ENCODE results near the gene TYRO3. TPM values are rescaled to one million over a fixed set of nuclear protein-coding genes. Genes with fewer than 3 reads are reported as not detected.
"Not testable (repeated sequence)": the region's sequence is repeated elsewhere in the genome, so short reads cannot be mapped to it uniquely, and the experiment has no call there.

Gene TYRO3
- total RNA-seq, 2 experiments from 2014 or later, result 2.3 to 3.1 TPM

DNA sequence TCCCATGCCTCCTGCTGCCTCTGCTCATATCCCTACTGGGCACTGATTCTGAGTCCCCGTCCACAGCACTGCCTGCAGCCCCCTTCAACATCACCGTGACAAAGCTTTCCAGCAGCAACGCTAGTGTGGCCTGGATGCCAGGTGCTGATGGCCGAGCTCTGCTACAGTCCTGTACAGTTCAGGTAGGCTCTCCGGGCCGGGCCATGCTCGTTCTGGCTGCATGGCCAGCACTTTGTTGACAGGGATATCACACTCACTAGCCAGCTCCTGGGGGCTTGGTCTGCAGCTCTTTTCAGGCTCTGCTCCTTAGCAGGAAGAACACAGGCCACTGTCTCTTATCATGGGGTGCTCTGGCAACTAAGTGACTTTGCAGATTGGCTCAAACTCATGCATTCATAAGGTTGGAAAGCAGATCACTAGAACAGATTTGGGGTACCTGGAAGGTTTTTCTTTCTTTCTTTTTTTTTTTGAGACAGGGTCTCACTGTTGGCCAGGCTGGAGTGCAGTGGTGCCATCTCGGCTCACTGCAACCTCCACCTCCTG, 6.0 kb downstream of the TYRO3 start:
- Mint-ChIP-seq H3K9me3 (ENCODE audit: low read depth) (no peaks in the 10 kb centered on the region), H3K27ac (no peak overlapping the region), H3K27me3 (peaks cover 8% of the 10 kb centered on the region), H3K4me3 (no peak overlapping the region), H3K36me3 (ENCODE audit: low read depth) (no peaks in the 10 kb centered on the region), H3K4me1 (no peaks in the 10 kb centered on the region)
- DNase-seq, result no peak
- intact Hi-C loops (cut with DNase I, micrococcal nuclease), result no loop called here
- POLR2A ChIA-PET, result interaction anchor here (0.5 kb wide), 1 partner anchor 15 kb away, joined by 4 read pairs; no protein-coding TSS in a partner anchor
- CTCF ChIA-PET, result interaction anchor here (0.6 to 1.5 kb wide), 2 partner anchors 100 to 336 kb away, joined by 3 to 4 read pairs; no protein-coding TSS in a partner anchor
- no peak for ATAC-seq

DNA sequence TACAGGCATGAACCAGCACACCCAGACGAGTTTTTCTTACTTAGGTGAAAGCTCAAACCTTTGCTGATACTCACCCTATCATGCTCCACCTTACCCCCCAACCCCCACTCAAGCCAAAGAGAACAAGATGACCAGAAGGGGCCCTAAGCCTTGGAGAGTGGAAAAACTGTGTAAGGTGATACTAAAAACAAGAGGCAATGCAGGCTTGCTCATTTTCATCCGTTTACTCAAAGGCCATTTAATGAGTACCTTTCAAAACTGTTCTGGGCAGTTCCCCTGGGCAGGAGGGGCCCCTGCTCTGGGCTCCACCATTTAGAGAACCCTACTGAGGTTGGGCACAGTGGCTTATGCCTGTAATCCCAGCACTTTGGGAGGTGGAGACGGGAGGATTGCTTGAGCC, 6.7 kb downstream of the TYRO3 start:
- Mint-ChIP-seq H3K27me3 (peaks cover 2% of the 10 kb centered on the region), H3K4me1 (no peaks in the 10 kb centered on the region), H3K9me3 (ENCODE audit: low read depth) (no peaks in the 10 kb centered on the region), H3K27ac (no peak overlapping the region), H3K36me3 (ENCODE audit: low read depth) (no peaks in the 10 kb centered on the region), H3K4me3 (no peak overlapping the region)
- intact Hi-C loops (cut with DNase I, micrococcal nuclease), result no loop called here
- ChIA-PET POLR2A (no interaction called here), CTCF (interaction anchor here (1.4 kb wide), 1 partner anchor 100 kb away, joined by 5 read pairs; no protein-coding TSS in a partner anchor)
- no peak for ATAC-seq
- no peak for DNase-seq

DNA sequence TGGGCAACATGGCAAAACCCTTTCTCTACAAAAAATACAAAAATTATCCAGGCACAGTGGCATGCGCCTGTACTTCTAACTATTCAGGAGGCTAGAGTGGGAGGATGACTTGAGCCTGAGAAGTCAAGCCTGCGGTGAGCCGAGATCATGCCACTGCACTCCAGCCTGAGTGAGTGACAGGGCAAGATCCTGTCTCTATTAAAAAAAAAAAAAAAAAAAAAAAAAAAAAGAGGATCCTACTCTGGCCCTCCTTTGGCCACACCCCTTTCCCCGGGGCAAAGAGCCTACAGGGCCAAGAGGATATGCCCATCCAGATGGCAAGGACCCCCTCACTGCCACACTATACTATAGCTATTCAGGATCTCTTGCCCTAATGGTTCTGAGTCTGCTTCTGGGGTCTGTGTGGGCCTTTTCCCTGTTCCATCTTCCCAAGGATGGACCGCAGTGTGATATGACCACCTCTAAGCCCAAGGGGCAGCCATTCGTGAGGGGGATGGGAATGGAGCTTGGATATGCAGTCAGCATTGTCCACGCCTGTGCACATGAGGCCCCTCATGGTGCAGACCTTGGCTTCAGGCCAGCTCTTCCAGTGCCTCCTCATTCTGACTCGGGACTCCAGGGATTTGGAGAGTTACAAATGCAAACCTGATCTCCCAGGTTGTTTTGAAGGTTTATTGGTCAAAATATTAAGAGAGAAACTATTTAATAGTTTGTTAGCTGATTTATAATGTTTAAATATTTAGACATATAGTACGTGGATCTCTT, 7.3 kb downstream of the TYRO3 start:
- no peaks in the 10 kb centered on the region for H3K9me3 Mint-ChIP-seq (ENCODE audit: low read depth)
- no peak overlapping the region for H3K27ac Mint-ChIP-seq
- ChIA-PET CTCF (interaction anchor here (0.6 to 1.4 kb wide), 3 partner anchors 38 to 133 kb away, joined by 4 to 5 read pairs (median 4); no protein-coding TSS in a partner anchor), POLR2A (no interaction called here)
- ATAC-seq, result no peak
- intact Hi-C loops (cut with DNase I, micrococcal nuclease), result no loop called here
- H3K36me3 Mint-ChIP-seq (ENCODE audit: low read depth), result no peaks in the 10 kb centered on the region
- no peak overlapping the region for H3K4me3 Mint-ChIP-seq
- peaks cover 2% of the 10 kb centered on the region for H3K27me3 Mint-ChIP-seq
- H3K4me1 Mint-ChIP-seq, result no peaks in the 10 kb centered on the region
- DNase-seq, result no peak

DNA sequence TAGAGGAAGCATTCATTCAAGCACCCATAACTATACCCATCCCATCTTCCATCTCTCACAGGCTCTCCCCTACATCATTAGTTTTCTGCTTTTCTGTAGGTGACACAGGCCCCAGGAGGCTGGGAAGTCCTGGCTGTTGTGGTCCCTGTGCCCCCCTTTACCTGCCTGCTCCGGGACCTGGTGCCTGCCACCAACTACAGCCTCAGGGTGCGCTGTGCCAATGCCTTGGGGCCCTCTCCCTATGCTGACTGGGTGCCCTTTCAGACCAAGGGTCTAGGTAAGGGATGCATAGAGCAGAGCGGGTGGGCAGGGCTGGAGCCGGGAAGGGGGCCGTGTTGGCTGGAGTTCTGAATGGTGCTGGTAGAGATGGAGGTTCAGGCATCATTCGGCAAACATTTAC, 8.2 kb downstream of the TYRO3 start:
- ATAC-seq, result no peak
- intact Hi-C loops (cut with DNase I, micrococcal nuclease), result no loop called here
- no peak for DNase-seq
- CTCF ChIA-PET, result no interaction called here
- peaks cover 2% of the 10 kb centered on the region for H3K27me3 Mint-ChIP-seq
- H3K4me1 Mint-ChIP-seq, result no peaks in the 10 kb centered on the region
- H3K36me3 Mint-ChIP-seq (ENCODE audit: low read depth), result no peaks in the 10 kb centered on the region
- H3K4me3 Mint-ChIP-seq, result no peak overlapping the region
- no peaks in the 10 kb centered on the region for H3K9me3 Mint-ChIP-seq (ENCODE audit: low read depth)
- no peak overlapping the region for H3K27ac Mint-ChIP-seq
- POLR2A ChIA-PET, result no interaction called here

DNA sequence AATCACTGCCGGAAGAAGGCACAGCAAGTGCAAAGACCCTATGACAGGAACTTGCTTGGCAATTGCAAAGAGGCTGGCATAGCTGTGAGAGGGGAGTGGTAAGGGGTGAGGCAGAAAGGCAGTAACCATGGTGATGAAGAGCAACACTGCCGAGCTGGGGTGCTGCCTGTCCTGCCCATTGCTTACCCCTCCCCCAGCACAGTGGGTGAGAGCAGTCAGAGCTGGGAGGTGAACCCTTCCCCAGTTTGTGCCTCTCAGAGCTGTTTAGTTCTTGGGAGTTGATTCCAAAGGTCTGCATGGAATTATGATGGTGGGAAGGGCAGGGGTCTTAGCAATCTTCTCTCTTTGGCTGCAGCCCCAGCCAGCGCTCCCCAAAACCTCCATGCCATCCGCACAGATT, 8.8 kb downstream of the TYRO3 start:
- H3K27ac Mint-ChIP-seq, result no peak overlapping the region

DNA sequence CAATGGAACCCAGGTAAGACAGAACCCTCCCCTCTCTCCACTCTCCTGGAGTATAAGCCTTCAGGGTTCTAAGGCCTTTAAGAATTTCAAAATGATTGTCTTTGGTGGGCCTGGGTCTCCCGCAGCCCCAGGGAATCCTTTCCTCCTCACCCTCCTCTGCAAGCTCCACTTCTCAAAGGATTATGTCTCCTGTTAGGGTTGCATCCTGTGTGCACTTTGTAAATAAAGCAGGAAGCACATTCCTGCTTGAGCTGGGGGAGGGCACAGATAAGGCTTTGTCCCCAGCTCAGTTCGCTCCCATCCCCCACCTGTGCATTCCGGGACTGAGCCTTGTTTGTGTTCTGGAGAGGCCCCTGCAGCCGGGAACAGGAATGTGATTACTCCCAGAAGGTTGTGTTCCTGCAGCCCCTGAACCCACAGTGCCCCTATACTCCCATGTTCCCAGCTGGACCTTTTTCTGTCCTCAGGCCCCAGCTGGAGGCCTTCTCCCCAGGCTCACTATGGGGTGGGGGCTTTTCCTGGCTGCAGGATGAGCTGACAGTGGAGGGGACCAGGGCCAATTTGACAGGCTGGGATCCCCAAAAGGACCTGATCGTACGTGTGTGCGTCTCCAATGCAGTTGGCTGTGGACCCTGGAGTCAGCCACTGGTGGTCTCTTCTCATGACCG, 9.5 kb downstream of the TYRO3 start:
- ChIA-PET CTCF (no interaction called here), POLR2A (no interaction called here)
- no peaks in the 10 kb centered on the region for H3K9me3 Mint-ChIP-seq (ENCODE audit: low read depth)
- no peaks in the 10 kb centered on the region for H3K36me3 Mint-ChIP-seq (ENCODE audit: low read depth)
- no peak overlapping the region for H3K27ac Mint-ChIP-seq
- H3K4me1 Mint-ChIP-seq, result no peaks in the 10 kb centered on the region
- ATAC-seq (no peak), DNase-seq (no peak)
- H3K27me3 Mint-ChIP-seq, result no peaks in the 10 kb centered on the region
- intact Hi-C loops (cut with DNase I, micrococcal nuclease), result no loop called here
- H3K4me3 Mint-ChIP-seq, result no peak overlapping the region

More for the DNA sequence above, 8.8 kb downstream of the TYRO3 start:
- intact Hi-C loops (cut with DNase I, micrococcal nuclease), result no loop called here
- ATAC-seq, result no peak
- POLR2A ChIA-PET, result no interaction called here
- Mint-ChIP-seq H3K27me3 (peaks cover 2% of the 10 kb centered on the region), H3K36me3 (ENCODE audit: low read depth) (no peaks in the 10 kb centered on the region), H3K4me1 (no peaks in the 10 kb centered on the region), H3K4me3 (no peak overlapping the region), H3K9me3 (ENCODE audit: low read depth) (no peaks in the 10 kb centered on the region)
- CTCF ChIA-PET, result no interaction called here
- no peak for DNase-seq

DNA sequence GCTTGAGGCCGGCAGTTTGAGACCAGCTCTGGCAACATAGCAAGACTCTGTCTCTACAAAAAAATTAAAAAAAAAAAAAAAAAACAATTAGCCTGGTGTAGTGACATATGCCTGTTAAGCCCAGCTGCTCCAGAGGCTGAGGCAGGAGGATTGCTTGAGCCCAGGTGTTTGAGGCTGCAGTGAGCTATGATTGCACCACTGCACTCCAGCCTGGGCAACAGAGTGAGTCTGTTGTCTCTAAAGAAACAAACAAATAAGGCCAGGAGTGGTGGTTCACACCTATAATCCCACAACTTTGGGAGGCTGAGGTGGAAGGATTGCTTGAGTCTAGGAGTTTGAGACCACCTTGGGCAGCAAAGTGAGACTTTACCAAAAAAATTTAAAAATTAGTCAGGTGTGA, 10.2 kb downstream of the TYRO3 start:
- intact Hi-C loops (cut with DNase I, micrococcal nuclease); H3K4me1 Mint-ChIP-seq; DNase-seq; H3K27ac Mint-ChIP-seq; POLR2A ChIA-PET; H3K36me3 Mint-ChIP-seq (ENCODE audit: low read depth); H3K27me3 Mint-ChIP-seq; ATAC-seq; H3K9me3 Mint-ChIP-seq (ENCODE audit: low read depth); H3K4me3 Mint-ChIP-seq: not testable (repeated sequence)
- CTCF ChIA-PET, result interaction anchor here (1.3 kb wide), 1 partner anchor 11 kb away, joined by 4 read pairs; no protein-coding TSS in a partner anchor

DNA sequence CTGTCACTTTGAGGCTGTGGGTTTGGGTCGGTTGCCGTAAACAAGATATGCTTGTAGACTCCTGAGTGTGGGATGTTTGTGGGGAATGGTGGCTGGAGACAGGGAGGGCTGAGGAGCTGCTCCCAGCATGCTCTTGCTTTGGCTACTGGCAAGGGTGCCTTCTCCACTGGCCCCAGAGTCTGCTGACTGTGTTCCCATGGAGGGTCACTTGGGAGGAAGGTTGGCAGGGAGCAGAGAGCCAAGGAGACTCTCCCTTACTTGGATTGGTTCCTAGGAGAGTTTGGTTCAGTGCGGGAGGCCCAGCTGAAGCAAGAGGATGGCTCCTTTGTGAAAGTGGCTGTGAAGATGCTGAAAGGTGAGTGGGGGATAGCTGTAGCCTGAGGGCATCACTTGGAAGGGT, 11.8 kb downstream of the TYRO3 start:
- H3K27me3 Mint-ChIP-seq, result no peaks in the 10 kb centered on the region
- intact Hi-C loops (cut with DNase I, micrococcal nuclease), result no loop called here
- ChIA-PET POLR2A (interaction anchor here (0.6 kb wide), 1 partner anchor 23 kb away, joined by 6 read pairs; no protein-coding TSS in a partner anchor), CTCF (interaction anchor here (1.1 kb wide), 1 partner anchor 83 kb away, joined by 5 read pairs; no protein-coding TSS in a partner anchor)
- ATAC-seq (no peak), DNase-seq (no peak)
- no peaks in the 10 kb centered on the region for H3K9me3 Mint-ChIP-seq (ENCODE audit: low read depth)
- no peaks in the 10 kb centered on the region for H3K4me1 Mint-ChIP-seq
- H3K27ac Mint-ChIP-seq, result no peak overlapping the region
- no peaks in the 10 kb centered on the region for H3K36me3 Mint-ChIP-seq (ENCODE audit: low read depth)
- no peak overlapping the region for H3K4me3 Mint-ChIP-seq

GRCh38 chr15:41571948-41572347, 12.9 kb downstream of the TYRO3 start:
- Mint-ChIP-seq H3K27ac (no peak overlapping the region), H3K4me1 (no peaks in the 10 kb centered on the region), H3K27me3 (no peaks in the 10 kb centered on the region), H3K9me3 (ENCODE audit: low read depth) (no peaks in the 10 kb centered on the region), H3K36me3 (ENCODE audit: low read depth) (no peaks in the 10 kb centered on the region), H3K4me3 (no peak overlapping the region)
- ATAC-seq (no peak), DNase-seq (no peak)
- intact Hi-C loops (cut with DNase I, micrococcal nuclease), result no loop called here
- CTCF ChIA-PET, result no interaction called here
- POLR2A ChIA-PET, result no interaction called here

DNA sequence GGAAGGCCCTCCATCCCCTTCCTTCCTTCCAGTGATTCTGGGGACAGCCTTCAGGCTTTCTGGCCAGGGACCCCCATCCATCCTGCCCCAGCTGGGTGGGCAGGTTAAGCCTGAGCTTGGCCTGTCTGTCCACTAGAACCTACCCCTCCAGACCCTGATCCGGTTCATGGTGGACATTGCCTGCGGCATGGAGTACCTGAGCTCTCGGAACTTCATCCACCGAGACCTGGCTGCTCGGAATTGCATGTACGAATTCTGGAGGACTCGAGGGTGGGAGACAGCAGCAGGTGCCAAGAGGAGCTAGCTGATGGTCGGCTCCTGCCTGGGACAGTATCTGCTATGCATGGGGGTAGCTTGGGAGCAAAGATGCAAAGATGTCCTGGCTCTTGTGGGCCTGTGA, 13.9 kb downstream of the TYRO3 start:
- Mint-ChIP-seq H3K27ac (no peak overlapping the region), H3K9me3 (ENCODE audit: low read depth) (no peaks in the 10 kb centered on the region), H3K4me3 (no peak overlapping the region), H3K4me1 (no peaks in the 10 kb centered on the region), H3K27me3 (no peaks in the 10 kb centered on the region), H3K36me3 (ENCODE audit: low read depth) (no peaks in the 10 kb centered on the region)
- intact Hi-C loops (cut with DNase I, micrococcal nuclease), result no loop called here
- ChIA-PET CTCF (interaction anchor here (0.9 kb wide), 1 partner anchor 809 kb away, joined by 3 read pairs; the partner anchor contains the start of gene GCHFR), POLR2A (no interaction called here)
- DNase-seq (no peak), ATAC-seq (no peak)

DNA sequence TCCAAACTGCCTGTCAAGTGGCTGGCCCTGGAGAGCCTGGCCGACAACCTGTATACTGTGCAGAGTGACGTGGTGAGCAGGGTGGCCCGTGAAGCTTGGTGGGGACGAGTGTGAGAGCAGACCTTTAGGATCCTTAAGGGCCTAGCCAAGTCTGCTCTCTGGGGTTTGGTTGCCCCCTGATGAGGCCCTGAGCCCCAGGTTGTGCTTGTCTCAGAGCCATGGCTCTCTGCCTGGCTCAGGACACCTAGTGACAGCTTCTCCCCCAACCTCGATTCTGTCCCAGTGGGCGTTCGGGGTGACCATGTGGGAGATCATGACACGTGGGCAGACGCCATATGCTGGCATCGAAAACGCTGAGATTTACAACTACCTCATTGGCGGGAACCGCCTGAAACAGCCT, 14.4 kb downstream of the TYRO3 start:
- CTCF ChIA-PET, result interaction anchor here (0.9 kb wide), 1 partner anchor 809 kb away, joined by 3 read pairs; the partner anchor contains the start of gene GCHFR
- POLR2A ChIA-PET, result no interaction called here

DNA sequence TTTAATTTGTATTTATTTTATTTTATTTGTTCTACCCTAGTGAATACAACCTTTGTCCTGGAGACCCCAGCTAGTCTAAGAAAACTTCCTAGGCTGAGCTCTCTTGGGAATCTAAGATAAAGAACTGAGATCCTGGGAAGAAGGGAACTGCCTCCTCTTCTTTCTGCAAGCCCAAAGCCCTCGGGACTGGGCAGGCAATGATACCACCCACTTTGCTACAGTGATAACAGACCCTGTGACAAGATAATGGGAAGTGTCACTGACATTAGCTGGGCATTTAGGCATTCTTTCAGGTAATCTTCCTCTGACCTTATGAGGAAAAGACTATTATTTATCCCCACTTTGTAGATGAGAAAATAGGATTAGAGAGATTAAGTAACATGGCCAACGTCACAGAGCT, 15.1 kb downstream of the TYRO3 start:
- no peaks in the 10 kb centered on the region for H3K27me3 Mint-ChIP-seq
- ChIA-PET CTCF (interaction anchor here (0.8 kb wide), 1 partner anchor 129 kb away, joined by 3 read pairs; no protein-coding TSS in a partner anchor), POLR2A (no interaction called here)
- intact Hi-C loops (cut with DNase I, micrococcal nuclease), result no loop called here
- H3K9me3 Mint-ChIP-seq (ENCODE audit: low read depth), result no peaks in the 10 kb centered on the region
- no peaks in the 10 kb centered on the region for H3K4me1 Mint-ChIP-seq
- no peaks in the 10 kb centered on the region for H3K36me3 Mint-ChIP-seq (ENCODE audit: low read depth)
- no peak overlapping the region for H3K27ac Mint-ChIP-seq
- H3K4me3 Mint-ChIP-seq, result no peak overlapping the region
- ATAC-seq, result no peak
- DNase-seq, result no peak

More for the DNA sequence above, 14.4 kb downstream of the TYRO3 start:
- Mint-ChIP-seq H3K4me1 (no peaks in the 10 kb centered on the region), H3K27me3 (no peaks in the 10 kb centered on the region), H3K9me3 (ENCODE audit: low read depth) (no peaks in the 10 kb centered on the region), H3K36me3 (ENCODE audit: low read depth) (no peaks in the 10 kb centered on the region), H3K27ac (no peak overlapping the region), H3K4me3 (no peak overlapping the region)
- no peak for DNase-seq
- intact Hi-C loops (cut with DNase I, micrococcal nuclease), result no loop called here
- no peak for ATAC-seq
